ENCODE data around the gene TMPRSS9.

The TMPRSS9 gene

DNA sequence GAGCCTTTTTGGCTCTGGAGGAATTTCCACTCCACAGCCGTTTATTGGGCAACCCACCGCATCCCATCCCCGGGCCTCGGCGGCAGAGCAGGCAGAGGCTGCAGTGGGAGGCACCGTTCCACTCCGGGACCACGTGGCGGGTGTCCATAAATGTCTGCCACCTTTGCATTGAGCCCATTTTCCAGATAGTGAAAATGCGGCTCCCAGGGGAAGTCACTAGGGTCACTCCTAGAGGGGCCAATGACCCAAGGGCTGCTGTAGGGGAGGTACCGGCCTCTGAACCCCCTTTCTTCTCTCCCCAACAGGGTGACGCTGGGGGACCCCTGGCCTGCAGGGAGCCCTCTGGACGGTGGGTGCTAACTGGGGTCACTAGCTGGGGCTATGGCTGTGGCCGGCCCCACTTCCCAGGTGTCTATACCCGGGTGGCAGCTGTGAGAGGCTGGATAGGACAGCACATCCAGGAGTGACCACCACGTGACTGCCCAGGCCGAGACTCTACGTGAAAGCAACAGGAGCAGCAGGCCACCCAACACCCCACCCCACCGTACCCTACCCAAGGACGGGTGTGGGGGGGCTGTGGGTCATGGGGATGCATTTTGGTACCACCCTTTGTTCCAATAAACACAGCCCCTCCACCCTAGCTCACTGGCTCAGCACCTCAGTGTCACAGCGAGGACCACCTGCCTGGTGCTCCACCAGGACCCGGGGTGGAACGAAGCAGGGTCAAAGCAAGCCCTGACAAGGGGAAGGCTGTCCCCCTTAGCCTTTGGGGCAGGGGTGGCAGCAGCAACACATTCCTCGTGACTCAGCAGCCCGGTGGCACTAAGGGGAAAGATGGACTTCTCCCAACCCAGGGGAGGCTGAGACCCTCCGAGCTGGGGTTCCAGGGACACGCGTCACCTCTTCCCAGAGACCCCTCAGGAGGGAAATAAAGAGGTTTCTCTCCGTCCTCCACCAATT, 65.8 kb downstream of the TMPRSS9 start:
- no peak for TF ChIP-seq POLR2A (IDR thresholded peaks at IDR 0.05; ENCODE audit: low read depth, low read length)
- no peak for FAIRE-seq
- DNase-seq (ENCODE audit: insufficient read length, low spot score) = no peak

DNA sequence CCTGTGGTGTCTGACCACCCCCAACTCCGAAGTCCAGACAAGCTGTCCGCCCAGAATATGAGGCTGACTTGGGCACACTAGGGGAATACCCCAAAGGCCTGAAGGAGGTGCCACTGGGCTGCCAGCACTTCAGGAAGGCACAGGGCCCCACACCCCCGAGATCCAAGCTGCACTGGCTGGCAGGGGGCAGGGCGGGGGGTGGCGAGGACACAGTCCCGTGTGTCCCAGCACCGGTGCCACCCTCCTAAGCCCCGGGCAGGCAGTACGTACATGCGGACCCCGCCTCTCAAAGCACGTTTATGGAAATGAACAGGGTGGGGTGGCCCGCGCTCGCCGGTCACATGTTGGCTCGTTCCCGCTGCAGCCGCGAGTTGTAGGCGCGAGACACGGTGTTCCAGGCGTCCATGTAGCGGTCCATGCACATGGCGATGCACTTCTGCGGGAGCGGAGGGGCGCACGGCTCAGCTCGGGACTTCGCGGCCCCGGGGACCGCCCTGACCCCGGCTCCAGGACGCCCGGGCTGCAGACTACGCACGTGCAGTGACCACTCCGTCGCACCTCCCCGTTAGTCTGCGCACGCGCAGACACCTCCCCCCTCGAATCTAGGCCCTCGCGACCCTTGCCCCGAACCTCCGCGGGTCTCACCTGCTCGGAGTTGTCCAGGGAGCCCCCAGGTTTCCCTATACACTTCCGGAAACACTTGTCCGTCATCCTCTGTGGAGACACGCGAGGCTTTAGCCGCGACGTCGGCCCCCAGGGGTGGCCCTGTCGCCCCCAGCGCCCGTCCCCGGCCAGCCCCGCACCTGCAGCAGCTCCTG, 66.8 kb downstream of the TMPRSS9 start:
- FAIRE-seq (no peak), DNase-seq (ENCODE audit: insufficient read length, low spot score) (peak; percentile 82)
- no peak; the same call in 1 of the 2 replicates for TF ChIP-seq POLR2A (IDR thresholded peaks at IDR 0.05; ENCODE audit: low read depth, low read length)

DNA sequence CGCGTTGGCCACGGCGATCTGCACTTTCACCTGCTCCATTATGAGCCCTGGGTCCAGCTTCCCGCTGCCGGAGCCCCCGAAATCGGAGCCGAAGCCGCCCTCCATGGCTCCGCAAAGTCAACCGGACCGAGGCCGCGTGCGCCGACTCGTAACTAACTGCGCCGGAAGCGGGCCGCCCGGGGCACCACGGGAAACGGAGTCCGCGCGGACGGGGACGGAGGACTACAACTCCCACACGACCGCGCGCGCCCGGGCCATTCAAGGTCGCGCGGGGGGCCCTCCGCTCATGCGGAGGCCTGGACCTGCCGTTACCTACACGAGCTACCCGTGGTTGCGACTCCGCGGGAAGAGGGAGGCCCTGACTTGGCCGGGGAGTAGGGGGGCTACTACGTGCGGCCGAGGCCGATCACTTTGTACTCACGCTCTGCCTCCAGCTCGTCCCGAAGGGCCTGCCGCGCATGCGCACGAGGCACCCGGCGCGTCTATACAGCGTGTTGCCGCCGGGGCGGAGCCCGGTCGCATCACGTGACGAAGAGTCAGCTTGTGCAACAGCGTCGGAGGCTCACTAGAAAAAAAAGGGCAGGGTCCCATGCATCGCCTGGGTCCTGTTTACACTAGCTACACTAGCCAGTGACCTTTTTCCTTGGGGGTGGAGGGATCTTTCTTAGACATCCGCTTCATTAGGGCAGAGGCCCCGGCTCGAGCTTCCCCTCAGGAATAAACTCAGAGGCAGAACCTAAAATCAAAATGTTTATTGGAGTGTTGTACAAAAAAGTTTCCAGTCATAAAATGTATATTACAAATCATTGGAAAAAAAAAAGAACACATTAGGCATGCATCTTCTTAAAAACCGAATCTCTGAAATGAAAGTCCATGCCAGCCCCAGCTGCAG, 67.6 kb downstream of the TMPRSS9 start, which contains the start of gene TIMM13:
TSS of gene TIMM13 (minus strand) at position 158 of the 892 bp plus-strand sequence. CDS start at position 105, 53 bp downstream.
- TF ChIP-seq POLR2A (IDR thresholded peaks at IDR 0.05; ENCODE audit: low read depth, low read length) = peak; percentile 47
- FAIRE-seq (peak; percentile 36), DNase-seq (ENCODE audit: insufficient read length, low spot score) (peak; percentile 100)

DNA sequence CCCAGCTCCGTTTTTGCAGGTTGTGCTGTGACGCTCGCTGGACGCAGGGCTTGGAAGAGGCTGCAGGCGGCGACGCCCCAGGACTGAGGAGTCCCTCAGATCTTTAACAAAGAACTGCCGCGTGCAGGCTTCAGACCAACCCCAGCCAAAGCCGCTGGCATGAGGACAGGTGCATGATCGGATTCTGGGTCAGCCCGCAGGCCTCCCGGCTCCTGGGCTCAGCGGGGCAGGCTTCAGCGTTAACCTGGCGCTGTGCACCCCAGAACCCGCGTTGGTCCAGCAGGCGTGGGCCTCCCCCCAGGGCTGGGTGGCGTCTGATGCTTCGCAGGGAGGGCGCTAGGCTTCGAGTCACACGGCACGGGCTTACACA, 68.2 kb downstream of the TMPRSS9 start:
- DNase-seq (ENCODE audit: insufficient read length, low spot score) (no peak), FAIRE-seq (no peak)
- no peak for TF ChIP-seq POLR2A (IDR thresholded peaks at IDR 0.05; ENCODE audit: low read depth, low read length)

DNA sequence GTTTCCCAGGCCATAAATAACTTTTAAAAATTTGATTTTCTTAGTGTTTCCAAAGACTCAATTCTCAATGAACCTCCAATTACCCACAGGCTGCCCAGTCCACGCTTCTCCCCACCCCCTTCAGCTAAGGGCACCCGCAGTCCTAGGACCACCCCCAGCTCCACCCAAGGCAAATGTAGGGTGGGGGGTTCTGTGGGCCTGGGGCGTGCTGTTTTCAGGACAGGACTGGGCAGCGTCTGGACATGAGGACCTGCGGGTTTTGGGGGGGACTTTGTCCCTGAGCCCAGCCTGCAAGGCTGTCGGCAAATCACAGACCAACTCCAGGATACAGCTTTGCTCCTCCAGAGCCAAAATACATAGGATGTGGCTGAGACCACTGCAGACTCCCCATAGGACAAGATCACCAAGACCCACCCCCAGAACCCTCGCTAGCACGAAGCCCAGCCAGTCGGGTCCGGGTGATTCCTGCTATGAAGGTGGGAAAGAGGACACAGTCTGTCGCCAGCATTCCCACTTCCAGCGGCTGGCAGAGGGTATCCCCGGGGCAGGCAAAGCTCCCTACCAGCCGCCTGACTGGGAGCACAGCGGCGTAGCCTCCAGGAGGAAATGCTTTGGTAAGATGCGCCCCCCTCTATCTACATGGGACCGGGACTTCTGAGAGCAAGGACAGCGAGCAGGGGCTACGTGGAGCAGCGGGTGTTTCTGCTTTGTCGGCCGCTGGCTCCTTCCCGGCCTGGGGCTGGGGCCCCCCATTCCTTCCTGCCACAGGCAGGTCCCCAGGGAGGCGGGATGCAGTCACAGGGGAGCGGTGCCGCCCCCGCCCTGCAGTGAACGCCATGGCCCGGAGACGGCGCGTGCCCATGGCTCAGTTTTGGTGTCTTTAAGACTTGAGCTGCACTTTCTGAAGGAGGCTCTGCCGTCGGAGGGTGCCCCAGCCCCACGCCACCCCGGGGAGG, 69.0 kb downstream of the TMPRSS9 start:
- DNase-seq (ENCODE audit: insufficient read length, low spot score) (no peak), FAIRE-seq (no peak)
- no peak for TF ChIP-seq POLR2A (IDR thresholded peaks at IDR 0.05; ENCODE audit: low read depth, low read length)

DNA sequence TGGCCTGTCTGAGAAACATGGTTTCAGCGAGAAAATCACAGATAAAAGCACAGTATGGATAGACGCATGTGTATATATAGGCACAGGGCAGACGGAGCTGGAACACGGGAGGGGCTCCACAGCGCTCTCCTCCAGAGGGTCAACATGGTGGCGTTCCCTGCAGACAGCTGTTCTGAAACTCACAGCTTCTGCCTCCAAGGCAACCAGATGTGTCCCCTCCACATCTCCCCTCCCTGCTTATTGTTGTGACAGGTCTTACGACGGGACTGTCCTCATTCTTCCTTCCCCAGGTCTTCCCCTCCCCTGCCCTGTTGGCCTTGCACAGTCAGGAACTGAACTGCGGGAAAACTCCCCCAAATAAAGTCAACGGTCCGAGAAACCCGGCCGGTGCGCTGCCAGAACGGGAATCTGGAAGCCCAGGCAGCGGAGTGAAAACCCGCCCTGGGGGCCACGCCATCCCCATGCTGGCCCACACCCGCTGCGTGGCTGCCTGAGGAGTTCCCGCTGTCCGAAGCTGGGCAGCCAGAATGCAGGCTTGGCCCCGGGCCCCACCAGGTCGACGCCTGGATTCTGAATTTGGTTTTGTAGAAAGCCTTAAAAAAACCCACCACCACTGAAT, 70.0 kb downstream of the TMPRSS9 start:
- FAIRE-seq = no peak
- TF ChIP-seq POLR2A (IDR thresholded peaks at IDR 0.05; ENCODE audit: low read depth, low read length) = no peak
- DNase-seq (ENCODE audit: insufficient read length, low spot score) = no peak

DNA sequence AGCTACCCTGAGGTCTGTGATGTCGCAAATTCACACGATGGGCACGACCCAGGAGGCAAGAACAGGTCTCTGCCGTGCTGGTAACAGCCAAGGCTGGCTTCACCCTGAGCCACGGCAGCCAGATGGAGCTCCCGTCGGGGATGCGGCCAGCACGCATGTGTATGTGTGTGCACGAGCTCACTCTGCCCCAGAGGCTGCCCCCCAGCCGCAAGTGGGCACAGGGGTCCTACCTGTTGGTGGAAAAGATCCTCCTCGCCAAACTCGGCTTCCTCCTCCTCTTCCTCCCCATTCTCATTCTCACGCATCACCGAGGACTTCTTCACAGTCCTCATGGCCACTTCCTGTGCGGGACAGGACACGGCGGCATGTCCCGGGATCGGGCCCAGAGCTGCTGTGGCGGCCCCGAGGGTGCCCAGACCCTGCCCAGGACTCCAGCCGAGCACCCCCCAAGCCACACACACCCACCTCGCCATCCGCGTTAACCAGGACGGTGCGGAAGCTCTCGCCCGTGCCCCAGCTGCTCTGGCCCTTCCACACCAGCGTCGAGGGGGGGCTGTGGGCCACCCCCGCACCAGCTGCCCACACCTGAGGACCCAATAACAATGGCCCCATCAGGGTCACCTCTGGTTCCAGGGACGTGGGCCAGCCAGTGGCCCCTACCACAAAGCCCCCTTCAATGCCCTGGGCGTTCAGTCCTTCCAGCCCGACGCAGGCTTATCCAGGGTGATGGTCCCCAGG, 71.4 kb downstream of the TMPRSS9 start:
- no peak for TF ChIP-seq POLR2A (IDR thresholded peaks at IDR 0.05; ENCODE audit: low read depth, low read length)
- DNase-seq (ENCODE audit: insufficient read length, low spot score) (no peak), FAIRE-seq (no peak)

DNA sequence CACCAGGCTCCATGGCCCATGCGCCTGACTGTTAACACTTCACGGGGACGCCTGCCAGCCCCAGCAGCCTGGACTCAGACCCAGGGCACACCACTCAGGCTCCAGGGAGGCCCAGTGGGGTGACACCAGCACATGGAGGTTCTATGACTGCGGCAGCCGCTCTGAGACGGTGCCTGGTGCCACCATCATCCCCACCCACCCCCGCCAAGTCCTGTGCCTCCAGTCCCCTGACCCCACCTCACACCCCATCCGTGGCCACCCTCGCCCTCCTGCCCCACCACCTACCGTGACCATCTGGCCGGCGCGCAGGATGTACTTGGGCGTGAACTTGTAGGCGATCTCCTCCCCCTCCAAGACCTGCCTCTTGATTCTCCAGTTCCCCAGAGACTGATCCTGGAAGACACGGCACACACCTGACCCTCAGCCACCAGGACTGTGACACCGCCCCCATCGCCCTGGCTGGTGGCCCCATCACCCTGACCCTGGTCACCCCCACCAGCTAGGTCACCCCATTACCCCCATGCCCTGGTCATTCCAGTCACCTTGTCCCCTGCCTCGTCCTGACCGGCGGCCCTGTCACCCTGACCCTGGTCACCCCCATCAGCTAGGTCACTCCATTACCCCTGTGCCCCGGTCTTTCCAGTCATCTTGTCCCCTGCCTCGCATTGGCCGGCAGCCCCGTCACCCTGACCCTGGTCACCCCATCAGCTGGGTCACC, 72.2 kb downstream of the TMPRSS9 start:
- no peak for FAIRE-seq
- TF ChIP-seq POLR2A (IDR thresholded peaks at IDR 0.05; ENCODE audit: low read depth, low read length) = no peak
- no peak for DNase-seq (ENCODE audit: insufficient read length, low spot score)

DNA sequence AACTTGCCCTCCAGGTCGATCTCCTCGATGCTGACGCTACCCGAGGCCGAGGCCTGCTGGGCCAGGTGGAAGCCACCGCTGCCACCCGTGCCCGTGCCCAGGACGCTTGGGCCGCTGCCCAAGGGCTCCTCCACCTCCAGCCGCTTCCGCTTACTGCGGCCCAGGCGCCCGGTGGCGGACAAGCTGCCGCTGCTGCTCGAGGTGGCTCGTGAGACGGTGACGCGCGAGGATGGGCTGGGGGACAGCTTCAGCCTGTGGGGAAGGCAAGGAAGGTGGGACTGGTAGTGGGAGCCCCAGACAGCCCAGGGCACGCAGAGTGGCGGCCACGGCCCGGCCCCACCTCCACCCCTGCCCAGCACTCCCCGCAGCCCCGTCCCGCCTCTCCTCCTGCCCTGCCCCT, 73.8 kb downstream of the TMPRSS9 start:
- no peak for DNase-seq (ENCODE audit: insufficient read length, low spot score)
- no peak for FAIRE-seq
- TF ChIP-seq POLR2A (IDR thresholded peaks at IDR 0.05; ENCODE audit: low read depth, low read length) = no peak

DNA sequence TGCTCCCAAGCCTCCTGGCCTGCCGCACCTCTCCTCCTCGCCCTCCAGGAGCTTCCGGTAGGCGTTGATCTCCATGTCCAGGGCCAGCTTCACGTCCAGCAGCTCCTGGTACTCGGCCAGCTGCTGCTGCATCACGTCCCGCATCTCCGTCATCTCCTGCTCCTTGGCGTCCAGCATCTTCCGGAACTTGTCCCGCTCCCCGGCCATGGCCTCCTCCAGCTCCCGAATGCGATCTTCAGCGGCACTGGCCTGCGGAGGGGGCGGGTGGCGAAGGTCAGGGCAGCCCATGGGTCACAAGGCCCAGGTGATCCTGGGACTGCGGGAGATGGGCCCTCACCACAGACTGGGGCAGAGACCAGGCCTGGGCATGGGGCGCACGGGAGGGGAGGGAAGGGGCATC, 74.2 kb downstream of the TMPRSS9 start:
- FAIRE-seq (no peak), DNase-seq (ENCODE audit: insufficient read length, low spot score) (no peak)
- no peak for TF ChIP-seq POLR2A (IDR thresholded peaks at IDR 0.05; ENCODE audit: low read depth, low read length)

DNA sequence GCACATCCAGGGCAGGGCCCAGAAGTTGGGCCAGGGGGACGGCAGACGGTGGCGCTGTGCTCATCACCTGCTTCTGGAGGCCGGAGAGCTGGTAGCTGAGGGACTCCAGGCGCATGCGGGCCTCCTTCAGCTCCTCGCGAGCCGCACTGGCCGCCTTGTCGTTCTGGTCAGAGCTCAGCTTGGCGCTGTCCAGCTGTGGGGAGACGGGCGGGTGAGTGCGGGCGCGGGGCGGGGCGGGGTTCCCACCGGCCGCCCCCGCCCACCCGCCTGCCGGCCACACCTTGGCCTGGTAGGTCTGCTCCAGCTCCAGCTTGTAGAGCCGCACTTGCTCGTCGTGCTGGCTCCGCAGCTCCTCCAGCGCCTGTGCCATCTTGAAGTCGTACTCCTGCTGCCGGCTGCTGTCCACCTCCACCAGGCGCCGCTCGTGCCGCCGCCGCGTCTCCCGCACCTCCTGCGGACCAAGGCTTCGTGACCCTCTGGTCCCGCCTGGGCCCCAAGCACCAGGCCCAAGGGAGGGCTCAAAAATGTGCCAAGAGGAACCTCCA, 74.7 kb downstream of the TMPRSS9 start:
- FAIRE-seq (no peak), DNase-seq (ENCODE audit: insufficient read length, low spot score) (no peak)
- TF ChIP-seq POLR2A (IDR thresholded peaks at IDR 0.05; ENCODE audit: low read depth, low read length) = no peak

Measured in H54 (cell line).